Effector CD8-positive, alpha-beta T cell (primary cell): ENCODE data around the gene CHKA.
"Not testable (repeated sequence)": the region's sequence is repeated elsewhere in the genome, so short reads cannot be mapped to it uniquely, and the experiment has no call there.

Experiments
- DNase-seq: peaks from one replicate; lab custom pipeline; 2025; lab: John Stamatoyannopoulos, UW

CHKA gene

DNA sequence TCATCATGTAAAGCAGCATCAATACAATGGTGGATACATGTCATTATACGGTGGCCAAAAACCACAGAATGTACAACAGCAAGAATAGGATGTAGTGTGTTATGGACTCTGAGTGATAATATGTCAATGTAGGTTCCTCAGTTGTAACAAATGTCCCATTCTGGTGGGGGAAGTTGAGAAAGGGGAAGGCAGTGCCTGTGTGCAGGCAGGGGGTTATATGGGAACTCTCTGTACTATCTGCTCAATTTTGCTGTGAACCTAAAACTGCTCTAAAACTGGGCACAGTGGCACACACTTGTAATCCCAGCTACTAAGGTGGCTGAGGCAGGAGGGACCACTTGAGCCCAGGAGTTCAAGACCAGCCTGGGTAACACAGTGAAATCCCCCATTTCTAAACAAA, 5.9 kb downstream of the CHKA start:
- no peak for DNase-seq

DNA sequence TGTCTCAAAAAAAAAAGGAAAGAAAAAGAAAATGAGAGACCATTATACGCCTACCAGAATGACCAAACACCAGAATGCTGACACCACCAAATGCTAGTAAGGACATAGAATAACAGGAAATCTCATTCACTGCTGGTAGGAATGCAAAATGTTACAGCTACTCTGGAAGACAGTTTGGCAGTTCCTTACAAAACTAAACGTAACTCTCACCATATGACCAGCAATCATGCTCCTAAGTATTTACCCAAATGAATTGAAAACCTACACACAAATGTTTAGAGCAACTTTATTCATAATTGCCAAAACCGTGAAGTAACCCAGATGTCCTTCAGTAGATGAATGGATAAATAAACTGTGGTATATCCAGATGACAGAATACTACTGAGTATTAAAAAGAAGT, 7.2 kb downstream of the CHKA start:
- no peak for DNase-seq

DNA sequence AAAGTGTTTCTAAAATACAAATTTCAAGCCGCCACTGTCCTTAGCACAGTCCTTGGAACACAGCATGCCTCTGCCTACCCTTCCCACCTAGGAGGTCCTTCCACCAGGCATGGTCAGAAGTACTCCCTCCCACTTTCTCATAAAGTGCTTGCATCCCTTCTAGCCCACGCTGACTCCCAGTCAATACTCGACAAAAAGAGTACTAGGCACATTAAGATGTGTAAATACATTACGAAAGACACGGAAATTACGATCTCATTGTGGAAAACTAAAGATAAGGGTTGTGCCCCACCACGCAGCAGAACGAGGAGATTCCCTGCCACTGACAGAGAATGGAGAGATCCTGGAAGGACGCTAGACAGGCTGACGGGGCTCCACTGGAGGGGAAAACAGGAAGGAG, 13.5 kb downstream of the CHKA start:
- no peak for DNase-seq

DNA sequence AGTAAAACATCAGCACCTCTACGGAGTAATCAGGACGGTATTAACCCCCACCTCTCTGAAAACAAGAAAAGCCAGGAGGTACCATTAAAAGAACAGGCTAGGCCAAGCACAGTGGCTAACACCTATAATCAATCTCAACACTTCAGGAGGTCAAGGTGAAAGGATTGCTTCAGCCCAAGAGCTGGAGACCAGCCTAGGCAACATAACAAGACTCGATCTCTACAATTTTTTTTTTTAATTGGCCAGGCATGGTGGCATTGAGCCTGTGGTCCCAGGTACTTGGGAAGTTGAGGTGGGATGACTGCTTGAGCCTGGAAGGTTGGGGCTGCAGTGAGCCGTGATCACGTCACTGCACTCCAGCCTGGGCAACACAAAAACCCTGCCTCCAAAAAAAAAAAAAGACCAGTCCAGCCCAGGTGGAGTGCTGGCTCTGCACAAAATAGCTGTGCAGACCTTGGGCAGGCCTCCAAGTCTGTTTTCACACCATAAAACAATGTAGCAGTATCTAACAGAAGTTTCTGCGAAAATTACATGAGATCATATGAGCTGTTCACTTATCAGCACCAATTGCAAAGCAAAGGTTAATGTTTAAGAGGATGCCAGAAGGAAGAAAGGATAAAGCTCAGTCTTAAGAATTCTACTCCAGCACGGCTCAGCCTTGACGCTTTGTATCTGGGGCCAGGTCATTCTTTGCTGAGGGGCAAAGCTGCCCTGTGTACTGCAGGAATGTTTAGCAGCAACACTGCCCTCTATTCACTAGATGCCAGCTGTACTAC, 14.8 kb downstream of the CHKA start:
- no peak for DNase-seq

DNA sequence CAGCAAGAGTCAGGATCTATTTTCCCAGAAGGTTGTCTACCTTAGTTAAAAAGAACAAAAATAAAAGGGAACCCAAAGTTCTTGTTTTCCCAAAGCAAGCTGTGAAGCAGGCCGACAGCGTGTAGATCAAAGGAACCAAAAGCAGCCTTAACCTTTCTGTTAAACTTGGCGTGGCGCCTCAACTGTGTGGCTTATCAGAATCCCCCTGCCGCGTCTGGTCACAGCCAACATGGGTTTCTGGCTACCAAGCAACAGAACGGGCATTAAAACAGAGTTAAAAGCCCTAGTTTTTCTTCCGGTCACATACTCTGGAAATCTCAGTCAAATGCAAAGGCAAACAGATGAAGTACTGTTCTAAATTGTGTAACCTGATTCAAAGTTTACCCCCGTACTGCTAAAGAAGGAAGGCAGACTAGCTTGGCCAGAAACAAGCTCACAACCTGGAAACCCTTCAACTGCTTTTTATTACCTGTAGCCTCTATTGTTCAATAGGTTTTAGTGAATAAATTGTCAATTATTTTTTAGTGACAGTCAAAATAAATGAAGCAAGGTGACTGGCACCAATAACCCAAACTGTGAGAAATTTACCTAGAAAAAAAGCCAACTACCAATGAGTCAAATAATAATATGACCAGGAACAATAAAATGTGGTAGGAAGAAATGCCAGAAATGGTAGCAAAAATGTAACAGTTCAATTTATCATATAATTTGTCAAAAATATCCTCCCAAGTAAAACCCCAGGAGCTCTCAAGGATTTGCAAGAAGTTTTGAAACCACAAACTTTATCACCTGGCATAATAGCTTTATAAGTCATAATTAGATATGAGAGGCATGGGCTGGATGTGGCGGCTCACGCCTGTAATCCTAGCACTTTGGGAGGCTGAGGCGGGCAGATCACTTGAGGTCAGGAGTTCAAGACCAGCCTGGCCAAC, 21.4 kb downstream of the CHKA start:
- peak; percentile 27 for DNase-seq

DNA sequence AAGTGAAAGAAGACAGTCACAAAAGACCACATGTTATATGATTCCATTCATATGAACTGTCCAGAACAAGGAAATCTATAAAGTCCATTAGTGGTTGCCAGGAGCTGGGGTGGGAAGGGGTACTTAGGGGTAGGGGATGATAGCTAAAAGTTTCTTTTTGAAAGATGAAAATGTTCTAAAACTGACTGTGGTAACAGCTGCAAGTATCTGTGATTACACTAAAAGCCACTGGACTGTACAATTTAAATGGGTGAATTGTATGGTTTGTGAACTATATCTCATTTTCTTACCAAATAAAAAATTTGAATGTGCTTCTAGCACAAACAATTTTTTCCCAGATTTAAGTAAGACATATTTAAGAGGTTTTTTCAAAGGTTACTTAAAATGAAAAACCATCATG, 22.1 kb downstream of the CHKA start:
- DNase-seq, result no peak

DNA sequence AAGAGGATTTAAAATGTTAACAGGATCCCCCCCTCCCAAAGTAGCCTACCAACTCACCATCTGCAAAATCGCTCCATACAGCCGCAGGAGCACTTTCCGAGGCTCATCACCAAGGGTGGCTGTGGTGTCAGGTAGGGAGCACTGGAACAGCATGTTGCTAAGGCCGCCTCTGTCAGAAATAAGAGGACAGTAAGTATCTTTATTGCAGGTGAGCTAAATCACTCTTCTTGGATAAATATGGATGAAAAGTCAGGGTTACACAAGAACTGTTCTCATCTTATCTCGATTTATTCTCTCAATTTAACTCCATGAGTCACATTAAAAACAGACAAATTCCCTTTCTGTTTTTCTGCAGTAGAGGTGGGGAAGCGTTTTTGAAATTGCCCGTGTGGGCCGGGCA, 24.2 kb downstream of the CHKA start:
- DNase-seq, result no peak

DNA sequence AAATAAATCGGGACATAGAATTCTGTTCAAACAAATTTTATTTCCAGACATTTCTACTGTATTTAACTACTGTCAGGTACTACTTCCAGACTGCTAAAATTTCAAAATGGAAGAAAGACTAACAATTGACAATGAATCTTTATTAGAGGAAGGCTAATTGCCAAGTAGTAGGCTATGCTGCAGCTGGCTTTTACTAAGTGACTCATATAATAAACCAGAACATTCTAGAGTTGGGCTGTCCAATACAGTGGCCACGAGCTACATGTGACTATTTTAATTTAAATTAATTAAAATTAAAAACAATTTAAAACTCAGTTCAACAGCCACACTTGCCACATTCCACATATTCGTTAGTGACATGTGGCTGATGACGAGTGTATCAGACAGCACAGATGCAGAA, 27.6 kb downstream of the CHKA start:
- DNase-seq, result no peak

DNA sequence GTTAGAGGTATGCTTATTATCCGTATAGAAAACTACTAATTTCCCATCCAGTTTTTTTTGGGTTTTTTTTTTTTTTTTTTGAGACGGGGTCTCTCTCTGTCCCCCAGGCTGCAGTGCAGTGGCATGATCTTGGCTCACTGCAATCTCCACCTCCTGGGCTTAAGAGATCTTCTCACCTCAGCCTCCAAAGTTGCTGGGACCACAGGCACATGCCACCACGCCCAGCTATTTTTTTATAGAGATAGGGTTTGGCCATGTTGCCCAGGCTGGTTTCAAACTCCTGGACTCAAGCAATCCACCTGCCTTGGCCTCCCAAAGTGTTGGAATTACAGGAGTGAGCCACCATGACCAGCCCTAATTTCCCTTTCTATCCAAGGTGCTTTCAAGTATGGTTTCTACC, 28.2 kb downstream of the CHKA start:
- DNase-seq, result not testable (repeated sequence)

DNA sequence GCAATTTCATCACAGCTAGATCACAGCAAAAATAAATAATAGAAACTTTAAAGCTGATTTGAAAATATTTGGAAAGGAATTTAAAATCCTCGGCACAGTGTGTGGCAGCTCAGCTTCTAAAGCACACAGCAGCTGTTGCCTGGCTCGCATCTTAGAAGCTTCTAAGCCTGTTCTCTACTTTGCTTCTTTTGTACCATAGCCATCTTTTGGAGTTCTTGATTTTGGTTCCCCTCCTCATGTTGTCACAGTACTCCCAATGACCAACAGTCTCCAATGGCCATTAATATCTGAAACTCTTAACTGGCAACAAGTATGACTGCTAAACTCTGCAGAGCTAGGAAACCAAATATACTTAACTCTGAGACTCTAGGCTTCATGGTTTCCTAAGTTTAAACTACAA, 28.8 kb downstream of the CHKA start:
- DNase-seq, result no peak

DNA sequence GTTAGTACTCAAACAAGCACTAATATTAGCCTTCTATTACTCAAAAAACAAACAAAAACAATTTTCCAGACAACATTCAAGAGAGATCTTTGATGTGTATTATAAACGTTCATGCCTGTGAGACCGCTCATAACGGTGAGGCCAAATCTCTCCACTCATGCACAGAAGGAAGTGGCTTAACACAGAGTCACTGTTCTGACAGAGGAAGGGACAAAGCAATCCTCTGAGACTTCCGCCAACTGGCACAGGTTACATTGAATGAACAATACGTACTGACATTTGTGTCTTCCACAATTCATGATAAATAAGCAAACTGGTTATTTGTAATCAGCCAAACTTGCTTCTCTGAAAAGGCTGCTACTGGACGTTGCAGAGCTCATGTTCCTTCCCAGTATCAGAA, 30.5 kb downstream of the CHKA start:
- DNase-seq, result no peak

DNA sequence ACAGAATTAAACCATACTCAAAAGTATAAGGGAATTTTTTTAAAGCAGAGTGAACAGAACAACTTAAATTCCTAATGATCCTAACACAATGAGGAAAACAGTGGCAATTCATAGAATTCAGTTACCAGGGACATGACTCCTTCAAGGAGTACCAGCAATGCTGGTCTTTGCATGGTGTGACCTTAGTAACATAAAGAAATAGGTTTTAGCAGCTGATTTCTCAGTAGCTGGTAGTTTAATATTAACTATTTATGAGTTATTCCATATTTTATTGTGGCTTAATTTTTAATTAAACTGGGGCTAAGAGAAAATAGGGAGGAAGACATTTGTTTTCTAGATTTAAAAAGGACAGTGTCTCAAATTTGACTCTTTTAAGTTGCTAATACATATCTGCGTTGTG, 30.9 kb downstream of the CHKA start:
- DNase-seq, result no peak

DNA sequence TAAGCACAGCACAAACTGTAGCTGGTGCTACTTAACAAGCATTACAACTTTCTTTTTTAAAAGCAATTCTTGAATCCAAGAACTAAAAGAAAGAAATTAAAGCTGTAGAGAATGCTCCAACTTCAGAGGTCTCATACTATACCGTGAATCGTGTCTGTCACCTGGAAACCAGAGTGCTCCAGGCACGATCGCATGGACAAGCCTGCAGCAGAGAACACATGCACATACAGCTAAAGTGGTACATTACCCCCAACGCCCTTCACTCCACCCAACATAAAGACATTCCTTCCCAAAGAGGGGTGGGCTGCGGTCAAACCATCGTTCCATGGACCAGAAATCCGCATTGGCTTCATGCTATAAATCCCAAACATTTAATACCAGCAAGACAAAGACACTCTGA, 31.5 kb downstream of the CHKA start:
- DNase-seq, result no peak

DNA sequence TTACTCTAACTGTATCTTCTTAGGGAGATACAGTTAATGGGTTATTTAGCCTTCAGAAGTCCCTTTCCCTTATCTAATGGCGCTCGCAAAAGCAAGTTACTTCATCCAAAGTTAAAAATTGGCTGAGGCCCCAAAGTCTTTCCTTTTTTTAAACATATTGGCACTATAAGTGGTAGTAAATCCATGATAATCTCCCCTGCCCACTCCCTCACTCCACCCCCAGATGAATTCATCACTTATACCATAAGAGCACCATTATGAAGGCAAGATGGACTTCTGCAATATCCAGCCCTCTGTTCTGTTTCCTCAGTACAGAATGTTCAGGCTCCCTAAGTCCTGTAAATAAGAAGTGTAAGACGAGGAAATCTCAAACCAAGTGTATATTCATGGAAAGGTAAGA, 37.7 kb downstream of the CHKA start:
- no peak for DNase-seq

DNA sequence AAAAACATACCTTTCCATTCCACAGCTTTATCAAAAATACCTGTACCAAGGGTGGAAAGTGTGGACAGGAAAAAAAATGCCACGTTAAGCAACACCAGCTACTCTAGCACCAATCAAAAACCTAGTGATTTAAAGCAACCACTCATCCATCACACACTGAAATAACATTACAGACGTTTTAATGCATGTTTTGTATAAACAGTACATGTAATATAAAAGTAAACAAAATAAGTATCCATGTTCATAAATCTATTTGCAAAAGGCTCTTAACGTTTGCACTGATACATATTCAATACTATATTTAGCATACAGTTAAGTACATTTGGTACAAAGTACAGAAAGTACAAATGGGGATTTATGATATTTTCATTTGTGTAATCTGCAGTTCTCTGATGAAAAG, 38.7 kb downstream of the CHKA start:
- no peak for DNase-seq

DNA sequence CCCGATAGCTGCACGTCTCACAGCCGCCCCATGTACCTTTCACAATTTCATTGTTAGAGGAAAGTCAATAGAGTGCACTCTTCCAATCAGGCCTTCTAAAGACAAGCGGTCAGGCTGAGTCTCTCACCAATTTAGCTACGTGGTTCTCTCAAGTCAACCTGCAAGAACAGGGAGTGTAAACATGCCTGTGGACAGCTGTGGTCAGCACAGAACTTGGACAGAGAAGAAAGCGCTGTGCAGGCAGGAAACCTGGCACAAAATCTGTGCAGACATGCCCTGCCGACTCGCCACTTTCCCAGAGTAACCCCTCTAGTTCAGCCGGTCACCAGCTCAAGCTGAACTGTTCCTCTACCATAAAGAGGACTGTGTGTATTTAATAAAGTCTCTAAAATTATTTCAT, 39.5 kb downstream of the CHKA start:
- DNase-seq, result no peak

DNA sequence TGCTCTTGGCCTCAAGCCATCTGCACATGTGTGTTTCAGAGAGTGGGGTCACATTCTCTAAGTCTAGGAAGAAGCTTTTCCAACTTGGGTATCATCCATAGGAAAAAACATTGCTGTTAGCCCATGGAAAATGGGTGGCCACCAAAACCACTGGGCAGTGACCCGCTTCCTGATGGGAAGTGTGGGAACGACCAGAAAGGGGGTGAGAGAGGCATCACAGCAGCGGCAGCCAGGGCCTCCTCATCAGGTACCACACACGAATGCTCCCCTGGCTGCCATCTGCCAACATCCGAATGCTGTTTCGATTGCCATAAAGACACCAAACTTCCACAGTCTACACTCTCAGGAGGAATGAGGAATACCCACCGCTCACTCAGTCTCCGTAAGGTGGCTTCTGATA, 40.3 kb downstream of the CHKA start:
- no peak for DNase-seq

DNA sequence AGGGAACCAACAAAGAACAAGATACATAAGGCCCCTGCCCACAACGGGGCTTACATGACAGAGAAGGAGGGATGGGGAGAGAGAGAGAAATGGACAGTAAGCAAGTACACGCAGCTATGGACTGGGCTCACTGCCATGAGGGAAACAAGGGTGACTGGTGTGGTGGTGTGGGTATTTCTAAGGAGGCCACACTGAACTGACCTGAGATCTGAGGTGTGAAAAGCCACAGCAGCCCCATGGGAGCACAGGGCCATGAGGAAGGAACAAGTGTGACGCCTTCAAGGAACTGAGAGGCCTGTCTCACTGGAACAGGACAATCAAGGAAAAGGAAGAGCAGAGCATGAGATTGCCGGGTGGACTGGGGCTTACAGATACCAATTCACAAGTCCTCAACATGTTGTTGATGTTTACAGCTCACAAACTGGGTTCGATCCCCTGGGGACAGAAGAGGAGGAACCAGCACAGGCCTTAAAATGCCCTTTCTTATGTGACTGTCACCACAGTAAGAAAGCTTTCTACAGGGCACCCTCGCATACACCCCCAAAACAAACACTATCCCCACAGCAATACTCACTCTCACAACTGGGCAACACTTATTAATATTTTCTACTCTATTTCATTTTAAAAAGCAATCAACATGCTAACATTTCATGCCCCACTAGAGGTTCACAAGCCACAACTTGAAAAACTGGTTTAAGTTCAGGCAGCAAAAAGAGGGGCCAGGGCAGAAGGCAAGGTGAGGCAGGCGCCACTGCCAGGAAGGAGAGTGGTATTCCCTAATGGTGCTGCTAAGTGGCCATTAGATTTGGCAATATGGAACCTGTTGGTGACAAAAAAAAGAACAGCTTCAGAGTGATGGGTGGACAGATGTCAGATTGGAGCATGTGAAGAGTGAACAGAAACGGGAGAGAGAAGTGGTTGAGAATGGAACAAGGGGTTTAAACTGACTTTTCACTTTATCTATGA, 43.3 kb downstream of the CHKA start:
- DNase-seq, result no peak

DNA sequence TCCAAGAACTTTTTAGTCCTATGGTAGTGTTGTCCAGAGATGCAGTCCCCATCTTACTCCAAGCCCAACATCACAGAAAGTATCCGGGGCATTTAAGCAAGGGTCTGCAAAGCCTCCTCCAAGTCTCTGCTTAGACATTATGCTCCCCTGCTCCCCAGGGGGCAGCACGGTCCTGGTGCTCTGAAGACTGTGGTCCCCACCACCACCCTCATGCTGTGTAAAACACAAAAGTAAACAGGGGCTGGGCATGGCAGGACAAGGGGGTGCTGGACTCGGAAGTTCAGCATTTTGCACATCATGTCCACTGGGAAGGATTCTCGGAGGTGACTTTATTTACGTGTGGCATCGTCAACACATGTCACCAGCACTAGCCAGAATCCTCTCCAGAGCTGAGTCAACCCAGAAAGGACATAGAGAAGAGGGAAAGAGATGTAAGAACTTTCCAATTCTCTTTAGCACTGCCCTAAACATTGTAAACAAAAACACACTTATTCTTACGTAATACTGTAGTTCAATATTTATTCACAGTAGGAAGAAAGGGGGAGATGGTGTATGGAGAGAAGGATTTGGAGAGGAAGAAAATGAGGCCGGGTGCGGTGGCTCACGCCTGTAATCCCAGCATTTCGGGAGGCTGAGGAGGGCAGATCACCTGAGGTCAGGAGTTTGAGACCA, 44.7 kb downstream of the CHKA start:
- no peak for DNase-seq

DNA sequence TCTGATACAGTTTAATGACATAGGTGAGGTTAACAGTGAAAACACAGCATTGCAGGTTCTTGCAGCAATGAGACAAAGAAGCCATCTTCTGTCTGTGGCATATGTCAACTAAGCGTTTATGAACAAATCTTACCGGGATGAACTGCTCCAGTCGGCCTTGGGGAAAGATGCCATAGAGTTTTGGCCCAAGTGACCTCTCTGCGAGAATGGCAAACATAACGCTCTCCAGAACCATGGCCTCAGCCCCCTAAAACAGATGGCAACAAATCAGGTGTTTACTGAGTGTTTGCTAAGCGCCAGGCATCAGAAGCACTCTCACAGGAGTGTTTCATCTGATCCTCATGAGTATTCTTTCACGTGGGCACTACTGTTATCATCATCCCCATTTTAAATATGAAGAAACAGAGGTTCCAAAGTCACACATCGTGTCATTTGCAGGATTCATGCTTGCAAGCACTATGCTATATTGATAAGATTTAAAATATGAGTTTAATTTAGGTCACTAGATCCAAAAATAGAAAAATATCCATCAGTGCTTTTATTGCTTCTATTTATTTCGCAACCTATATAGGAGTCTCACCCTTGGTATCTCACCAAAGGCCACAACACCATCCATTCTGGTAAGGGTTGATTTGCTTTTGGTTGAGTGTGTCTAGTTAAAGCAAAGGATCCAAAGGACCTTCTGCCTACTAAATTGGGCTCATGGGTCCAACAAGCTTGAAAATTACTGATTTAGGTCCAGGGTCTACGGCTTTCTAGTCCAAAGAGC, 46.4 kb downstream of the CHKA start:
- no peak for DNase-seq
